Activated naive CD4-positive, alpha-beta T cell (primary cell): ENCODE results near the gene PDCD1.

Experiments used
- DNase-seq, 4 experiments: peaks; one replicate each; lab custom pipeline; 2025; lab: John Stamatoyannopoulos, UW

Gene PDCD1

GRCh38 chr2:241865416-241865956 lies 6.8 kb upstream of the PDCD1 start:
- DNase-seq, result no peak

GRCh38 chr2:241864850-241865213 lies 6.1 kb upstream of the PDCD1 start:
- no peak for DNase-seq

- no peak for DNase-seq
Observed at GRCh38 chr2:241864168-241864849, 5.6 kb upstream of the PDCD1 start.

GRCh38 chr2:241863536-241863954 lies 4.9 kb upstream of the PDCD1 start:
- no peak for DNase-seq

- no peak for DNase-seq
Observed at GRCh38 chr2:241862775-241863535, 4.3 kb upstream of the PDCD1 start.

GRCh38 chr2:241862093-241862492 lies 3.4 kb upstream of the PDCD1 start:
- DNase-seq, result no peak

- DNase-seq, result no peak
Observed at GRCh38 chr2:241861264-241861663, 2.6 kb upstream of the PDCD1 start.

- DNase-seq, result no peak
Observed at GRCh38 chr2:241860184-241861078, 1.7 kb upstream of the PDCD1 start.

- no peak for DNase-seq
Observed at GRCh38 chr2:241859436-241860183, 916 bp upstream of the PDCD1 start.

GRCh38 chr2:241859017-241859435 lies 332 bp upstream of the PDCD1 start:
- no peak for DNase-seq

GRCh38 chr2:241857572-241858121 lies 1.0 kb downstream of the PDCD1 start:
- DNase-seq, result no peak

GRCh38 chr2:241857041-241857541 lies 1.6 kb downstream of the PDCD1 start:
- DNase-seq, result no peak

GRCh38 chr2:241855888-241856422 lies 2.7 kb downstream of the PDCD1 start:
- DNase-seq, result no peak

GRCh38 chr2:241855245-241855887 lies 3.3 kb downstream of the PDCD1 start:
- DNase-seq, result no peak

- DNase-seq, result no peak
Observed at GRCh38 chr2:241854342-241855244, 4.1 kb downstream of the PDCD1 start.

GRCh38 chr2:241853651-241854341 lies 4.9 kb downstream of the PDCD1 start:
- DNase-seq, result no peak

- no peak for DNase-seq
Observed at GRCh38 chr2:241852981-241853631, 5.6 kb downstream of the PDCD1 start.
